CD4-positive, alpha-beta T cell treated with Interleukin-1 beta for 1 hour (primary cell): ENCODE data around the gene URAD.
A peak's percentile ranks its signal among the peaks of the same experiment; 100 is the strongest.
"Not testable (repeated sequence)": the region's sequence is repeated elsewhere in the genome, so short reads cannot be mapped to it uniquely, and the experiment has no call there.

Experiments used
- DNase-seq, 2 donors: peaks; one replicate each; pipeline ENCODE4 v3.0.0-alpha.2; 2020 to 2022

The URAD gene, protein sequence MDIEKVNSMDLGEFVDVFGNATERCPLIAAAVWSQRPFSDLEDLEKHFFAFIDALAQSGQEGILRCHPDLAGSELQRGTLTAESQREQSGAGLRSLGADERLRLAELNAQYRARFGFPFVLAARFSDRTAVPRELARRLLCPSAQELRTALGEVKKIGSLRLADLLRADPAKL

DNA sequence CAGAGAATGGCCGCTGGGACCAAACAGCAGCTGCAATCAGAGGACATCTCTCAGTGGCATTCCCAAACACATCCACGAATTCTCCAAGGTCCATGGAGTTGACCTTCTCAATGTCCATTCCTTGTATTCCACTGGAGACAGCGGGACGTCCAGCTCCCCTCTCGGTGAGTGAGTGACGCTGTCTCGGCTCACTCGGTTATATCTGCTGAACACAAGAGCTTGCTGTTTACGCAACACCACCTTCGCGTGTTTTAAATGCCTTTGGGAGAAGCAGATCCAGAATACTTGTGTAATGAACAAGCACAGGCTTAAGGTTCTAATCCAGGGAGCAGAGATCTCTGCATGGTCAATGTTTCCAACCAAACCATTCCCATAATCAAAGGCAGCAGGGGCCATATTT, at the start of gene URAD:
TSS of gene URAD (minus strand) at position 174 of the 400 bp plus-strand sequence. CDS start at position 118, 56 bp downstream.
- no peak for DNase-seq

- no peak for DNase-seq
Observed at GRCh38 chr13:28037399-28037798, 48.9 kb upstream of the URAD start.

DNA sequence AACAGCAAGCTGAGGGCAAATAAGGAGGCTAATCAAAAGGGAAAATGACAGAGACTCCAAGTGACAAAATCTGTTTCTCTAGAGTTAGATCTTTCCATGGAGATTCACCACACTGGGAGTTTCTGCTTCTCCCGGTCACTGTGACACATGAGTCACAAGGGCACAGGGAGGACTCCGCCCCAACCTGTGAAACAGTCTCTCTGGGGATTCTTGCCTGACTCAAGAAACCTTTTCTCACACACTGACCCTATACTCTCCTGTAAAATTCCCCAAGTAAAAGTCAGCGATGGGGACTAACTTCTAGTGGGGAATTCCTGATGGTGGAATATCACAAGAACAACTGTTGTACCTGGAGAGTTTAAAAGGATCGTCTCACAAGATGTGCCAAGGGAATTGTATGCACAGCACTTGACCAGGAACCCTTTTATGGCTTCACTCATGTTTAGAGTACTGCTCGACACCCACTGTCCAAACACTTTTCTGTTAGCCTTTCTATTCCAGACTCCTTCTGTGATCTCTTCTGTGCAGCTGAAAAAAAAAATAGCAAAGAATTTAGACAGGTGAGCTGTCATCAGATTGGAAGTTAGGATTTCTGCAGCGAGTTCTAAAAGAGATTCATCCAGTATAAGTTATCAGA, 46.8 kb upstream of the URAD start:
- peak in 1 of 2 donors; percentile 6 for DNase-seq

- no peak for DNase-seq
Observed at GRCh38 chr13:28033894-28034655, 45.6 kb upstream of the URAD start.

DNA sequence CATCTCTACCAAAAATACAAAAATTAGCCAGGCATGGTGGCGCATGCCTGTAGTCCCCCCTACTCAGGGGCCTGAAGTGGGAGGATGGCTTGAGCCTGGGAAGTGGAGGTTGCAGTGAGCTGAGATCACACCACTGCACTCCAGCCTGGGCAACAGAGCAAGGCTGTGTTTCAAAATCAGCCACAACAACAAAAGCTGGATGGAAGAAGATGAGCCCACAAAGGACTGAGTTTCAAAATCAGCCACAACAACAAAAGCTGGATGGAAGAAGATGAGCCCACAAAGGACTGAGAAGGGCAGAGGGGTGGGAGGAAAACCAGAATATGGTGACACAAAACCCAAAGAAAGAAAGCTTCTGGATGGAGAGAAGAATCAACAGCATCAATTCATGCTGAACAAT, 43.9 kb upstream of the URAD start:
- not testable (repeated sequence) for DNase-seq

DNA sequence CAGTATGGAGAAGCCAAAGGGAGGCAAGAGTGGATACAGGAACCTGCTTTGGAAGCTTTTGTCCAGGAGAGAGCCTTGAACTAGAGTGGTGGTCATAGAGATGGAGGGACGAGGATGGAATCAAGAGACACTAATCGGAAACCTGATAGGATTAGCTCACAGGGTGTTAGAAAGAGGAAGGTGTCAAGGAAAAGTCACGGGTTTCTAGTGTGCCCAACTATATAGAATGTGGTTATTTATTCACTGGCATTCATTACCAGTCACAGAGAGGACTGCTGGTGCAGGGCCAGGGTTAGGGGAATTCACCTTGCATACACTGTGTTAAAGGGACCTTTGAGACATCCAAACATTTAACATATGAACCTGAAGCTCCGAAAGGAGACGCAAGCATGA, 43.4 kb upstream of the URAD start:
- DNase-seq: no peak

DNA sequence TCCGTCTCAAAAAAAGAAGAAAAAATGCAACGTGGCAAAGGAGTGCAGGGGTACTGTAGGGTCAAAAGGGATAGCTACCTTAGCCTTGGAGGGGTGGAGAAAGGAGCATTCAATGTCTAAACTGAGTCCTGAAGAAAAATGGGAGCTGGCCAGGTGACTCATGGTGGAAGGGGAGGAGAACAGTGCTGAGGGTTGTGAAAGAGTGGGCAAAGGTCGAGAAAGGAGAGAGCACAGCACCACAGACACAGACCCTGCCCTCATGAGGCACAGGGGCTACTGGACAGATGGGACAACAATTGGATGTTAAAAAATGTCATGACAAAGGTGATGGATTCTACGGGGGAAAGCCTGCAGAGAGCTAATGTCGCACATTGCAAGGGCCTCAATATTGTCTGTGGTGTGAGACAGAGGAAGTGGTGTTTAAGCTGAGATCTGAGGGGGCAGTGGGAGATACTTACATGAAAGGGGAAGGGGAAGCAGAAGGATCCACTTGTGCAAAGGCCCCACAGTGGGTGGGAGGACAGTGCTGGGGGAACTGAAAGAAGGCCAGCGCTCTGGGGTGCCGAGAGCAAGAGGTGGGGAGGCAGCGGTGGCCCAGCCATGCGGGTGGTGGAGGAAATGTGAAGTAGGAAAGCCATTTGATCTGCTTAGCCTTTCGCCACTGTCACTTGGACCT, 42.9 kb upstream of the URAD start:
- DNase-seq: peak; percentile 13 to 42

DNA sequence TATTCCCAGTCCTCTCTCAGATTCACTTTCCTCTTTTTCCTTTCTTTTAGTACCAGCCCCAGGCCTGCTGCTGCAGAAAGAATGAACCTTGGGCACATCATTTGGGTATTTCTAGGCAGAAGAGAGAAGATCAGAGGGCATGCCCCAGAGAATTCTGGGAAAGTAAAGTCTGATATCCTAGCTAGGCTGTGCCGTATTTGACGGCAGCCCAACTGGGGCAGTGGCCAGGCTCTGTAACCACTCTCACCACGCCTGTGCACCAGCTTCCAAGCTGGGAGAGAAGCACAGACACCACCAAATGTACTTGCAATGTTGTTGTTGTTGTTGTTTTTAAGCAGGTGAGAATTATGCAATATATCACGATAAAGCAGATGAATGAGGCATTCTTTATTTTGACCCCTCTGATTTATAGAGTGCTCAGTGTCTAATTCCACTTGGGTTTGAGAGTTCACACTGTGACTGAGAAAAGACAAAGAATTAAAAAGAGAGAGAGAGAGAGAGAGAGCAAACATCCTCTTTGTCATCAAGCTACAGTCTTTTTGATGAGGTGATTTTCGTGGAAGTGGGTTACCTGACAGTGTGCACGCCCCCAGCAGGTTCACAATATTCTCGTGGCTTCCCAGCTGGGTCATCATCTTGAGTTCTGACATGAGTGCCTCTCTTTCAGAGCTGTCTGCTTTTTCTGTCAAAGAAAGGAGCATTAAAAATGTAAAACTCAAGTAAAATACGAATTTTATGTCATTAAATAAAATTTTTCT, 39.3 kb upstream of the URAD start:
- no peak for DNase-seq

- no peak for DNase-seq
Observed at GRCh38 chr13:28027071-28027470, 38.6 kb upstream of the URAD start.

- no peak for DNase-seq
Observed at GRCh38 chr13:28026508-28026907, 38.0 kb upstream of the URAD start.

- DNase-seq: no peak
Observed at GRCh38 chr13:28022848-28023518, 34.5 kb upstream of the URAD start.

DNA sequence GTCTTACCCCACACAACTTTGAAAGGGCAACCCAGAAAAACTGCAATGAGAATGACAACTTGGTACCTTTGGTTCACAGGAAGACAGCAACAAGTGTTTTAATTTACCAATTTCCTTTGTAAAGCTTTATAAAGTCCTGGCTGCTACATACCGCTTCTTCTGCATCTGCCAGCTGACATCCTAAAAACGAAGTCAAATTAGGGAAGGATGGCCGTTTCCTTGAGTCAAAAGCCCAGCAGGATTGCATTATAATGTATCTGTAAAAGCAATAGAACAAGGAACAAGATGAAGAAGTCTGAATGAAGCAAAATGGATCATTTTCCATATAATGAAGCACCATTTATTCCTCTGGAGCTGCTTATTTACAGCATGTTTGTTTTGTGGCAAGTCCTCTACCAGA, 25.8 kb upstream of the URAD start:
- no peak for DNase-seq

DNA sequence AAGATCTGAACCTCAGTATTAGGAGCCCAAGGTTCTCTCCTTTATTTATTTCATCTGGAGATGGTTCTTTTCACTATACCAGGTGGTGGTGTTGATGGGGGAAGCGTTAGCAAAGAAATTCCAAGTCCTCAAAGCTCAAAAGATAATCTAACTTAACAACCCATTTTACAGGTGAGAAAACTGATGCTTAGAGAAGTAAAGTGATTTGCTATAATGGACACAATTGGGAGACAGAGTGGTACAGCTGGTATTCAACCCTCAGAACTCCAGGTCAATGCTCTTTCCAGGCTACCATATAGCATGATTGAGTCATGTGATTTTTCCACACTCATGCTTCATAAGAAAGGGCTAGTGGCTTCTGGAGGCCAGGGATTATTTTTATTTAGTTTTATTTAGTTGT, 25.0 kb upstream of the URAD start:
- no peak for DNase-seq

DNA sequence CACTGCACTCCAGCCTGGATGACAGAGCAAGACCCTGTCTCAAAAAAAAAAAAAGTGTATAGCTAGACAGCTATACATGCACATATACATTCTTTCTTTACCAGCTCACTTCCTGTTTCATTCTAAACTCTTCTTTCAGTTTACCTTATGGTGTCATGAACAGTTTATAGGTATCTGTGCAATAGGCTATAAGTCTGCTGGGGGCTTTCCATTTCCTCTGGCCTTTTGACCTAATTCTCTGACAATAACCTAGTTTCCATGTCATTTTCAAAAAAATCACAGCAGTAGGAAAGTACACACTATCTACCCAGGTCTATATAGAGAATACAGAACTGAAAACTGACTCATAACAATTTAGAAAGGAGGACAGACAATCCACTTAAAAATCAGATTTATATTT, 24.4 kb upstream of the URAD start:
- no peak for DNase-seq

DNA sequence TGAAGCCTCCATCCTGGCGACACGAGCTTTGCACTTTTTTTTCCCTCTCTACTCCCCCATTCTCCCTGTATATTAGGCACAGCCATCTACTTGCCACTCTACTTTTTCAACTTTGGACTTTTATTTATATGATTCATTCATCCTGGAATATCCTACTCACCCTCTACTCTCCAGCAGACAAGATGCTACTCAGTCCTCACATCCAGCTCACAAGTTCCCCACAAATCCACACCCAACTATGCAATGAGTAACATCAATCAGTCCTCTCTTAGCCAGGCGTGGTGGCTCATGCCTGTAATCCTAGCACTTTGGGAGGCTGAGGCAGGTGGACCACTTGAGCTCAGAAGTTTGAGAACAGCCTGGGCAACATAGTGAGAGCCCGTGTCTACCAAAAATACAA, 23.9 kb upstream of the URAD start:
- no peak for DNase-seq

DNA sequence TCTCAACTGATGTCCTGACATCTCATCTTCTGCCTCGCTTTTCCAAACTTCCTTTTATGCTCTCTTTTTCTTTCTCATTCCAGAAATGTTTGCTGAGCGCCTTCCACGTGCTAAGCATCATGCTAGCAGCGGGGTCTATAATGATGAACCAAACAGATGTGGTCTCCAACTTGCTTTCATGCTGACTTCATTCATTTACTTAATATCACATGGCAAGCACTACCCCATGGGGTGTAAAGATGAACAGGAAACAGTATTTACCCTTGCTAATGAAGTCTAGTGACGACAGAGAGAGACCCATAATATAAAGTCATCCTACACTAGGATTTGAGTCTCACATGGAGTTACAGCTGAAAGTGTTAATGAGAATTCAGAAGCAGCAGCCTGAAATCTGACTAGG, 21.6 kb upstream of the URAD start:
- DNase-seq: no peak

DNA sequence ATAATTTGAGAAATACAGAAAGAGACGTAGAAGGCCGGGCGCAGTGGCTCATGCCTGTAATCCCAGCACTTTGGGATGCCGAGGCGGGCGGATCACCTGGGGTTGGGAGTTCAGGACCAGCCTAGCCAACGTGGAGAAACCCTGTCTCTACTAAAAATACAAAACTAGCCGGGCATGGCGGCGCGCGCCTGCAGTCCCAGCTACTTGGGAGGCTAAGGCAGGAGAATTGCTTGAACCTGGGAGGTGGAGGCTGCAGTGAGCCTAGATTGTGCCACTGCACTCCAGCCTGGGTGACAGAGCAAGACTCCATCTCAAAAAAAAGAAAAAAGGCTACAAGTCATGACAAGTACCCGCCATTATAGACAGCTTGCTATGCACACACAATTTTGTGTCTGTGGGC, 16.5 kb upstream of the URAD start:
- not testable (repeated sequence) for DNase-seq

DNA sequence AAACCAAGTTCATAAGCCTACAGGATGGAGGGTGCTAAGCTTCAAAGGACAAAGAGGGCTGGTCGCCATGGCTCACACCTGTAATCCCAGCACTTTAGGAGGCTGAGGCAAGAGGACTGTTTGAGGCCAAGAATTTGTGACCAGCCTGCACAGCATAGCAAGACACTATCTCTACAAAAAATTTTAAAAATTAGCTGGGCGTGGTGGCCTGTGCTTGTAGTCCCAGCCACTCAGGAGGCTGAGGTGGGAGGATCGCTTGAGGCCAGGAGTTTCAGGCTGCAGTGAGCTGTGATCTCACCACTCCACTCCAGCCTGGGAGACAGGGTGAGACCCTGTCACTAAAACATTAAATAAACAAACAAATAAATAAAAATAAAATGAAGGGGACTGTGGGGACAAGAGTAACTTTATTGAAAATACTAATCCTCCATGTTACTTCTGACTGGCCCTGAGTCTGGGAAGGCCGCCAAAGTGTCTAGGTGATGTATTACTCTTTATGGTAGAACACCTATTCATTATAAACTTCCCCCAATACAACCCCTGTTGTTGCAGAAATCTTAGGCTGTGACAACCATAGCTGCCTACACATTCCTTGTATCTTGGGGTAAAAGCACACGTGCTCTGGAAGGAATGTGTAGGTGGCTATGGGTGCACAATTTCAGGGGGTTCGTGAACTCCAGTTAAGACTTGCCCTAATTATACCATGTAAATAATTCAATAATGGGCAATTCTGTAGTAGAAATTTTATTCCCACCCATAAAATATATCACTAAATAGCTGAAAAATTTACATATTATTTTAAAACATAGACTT, 14.6 kb upstream of the URAD start:
- DNase-seq: no peak

DNA sequence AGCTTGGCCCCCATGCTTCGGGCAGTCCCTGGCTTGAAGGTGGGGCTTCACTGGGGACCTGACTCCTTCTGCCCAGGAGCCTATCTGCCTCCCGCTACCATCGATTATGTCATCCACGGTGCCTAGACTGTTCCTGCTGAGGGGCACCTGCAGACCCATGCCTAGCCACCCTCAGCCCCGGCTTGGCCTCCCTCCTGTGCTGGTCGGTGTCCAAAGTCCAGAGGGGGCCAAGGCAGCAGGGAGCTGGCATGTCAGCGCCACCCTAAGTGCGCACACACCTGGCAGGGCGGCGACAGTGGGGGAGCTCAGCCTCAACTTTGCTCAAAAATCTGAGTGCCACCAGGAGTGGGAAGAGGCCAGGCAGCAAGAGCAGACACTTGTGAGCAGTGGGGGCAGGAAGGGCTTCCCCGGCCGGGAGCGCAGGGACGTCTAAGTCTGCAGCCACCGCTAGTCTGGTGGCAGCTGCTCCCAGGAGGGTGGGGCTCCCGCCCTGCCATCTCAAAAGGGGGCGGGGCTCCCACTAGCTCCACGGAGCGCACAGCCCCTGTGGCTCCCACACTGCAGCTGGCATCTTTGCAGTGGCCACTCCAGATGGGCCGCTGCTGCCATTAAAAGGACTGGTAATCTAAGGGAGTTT, 13.5 kb upstream of the URAD start:
- no peak for DNase-seq

DNA sequence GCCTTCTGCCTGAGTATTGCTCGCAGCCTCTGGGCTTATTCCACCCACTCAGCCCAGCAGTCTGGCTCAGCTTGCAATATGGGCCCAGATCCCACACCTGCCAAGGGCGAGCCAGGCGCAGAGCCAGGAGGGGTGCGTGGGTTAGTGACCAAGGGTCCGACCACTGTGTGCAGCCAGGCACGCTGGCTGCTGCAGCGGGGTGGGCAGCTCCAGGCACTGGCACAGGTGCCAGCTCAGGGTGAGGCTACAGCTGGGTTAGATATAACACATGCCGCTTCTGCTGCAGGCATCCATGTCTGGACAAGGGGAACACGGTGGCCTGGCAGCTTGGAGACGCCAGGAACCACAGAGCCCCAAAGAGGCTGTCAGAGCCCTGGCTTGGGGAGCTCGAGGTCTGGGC, 12.6 kb upstream of the URAD start:
- DNase-seq: no peak

DNA sequence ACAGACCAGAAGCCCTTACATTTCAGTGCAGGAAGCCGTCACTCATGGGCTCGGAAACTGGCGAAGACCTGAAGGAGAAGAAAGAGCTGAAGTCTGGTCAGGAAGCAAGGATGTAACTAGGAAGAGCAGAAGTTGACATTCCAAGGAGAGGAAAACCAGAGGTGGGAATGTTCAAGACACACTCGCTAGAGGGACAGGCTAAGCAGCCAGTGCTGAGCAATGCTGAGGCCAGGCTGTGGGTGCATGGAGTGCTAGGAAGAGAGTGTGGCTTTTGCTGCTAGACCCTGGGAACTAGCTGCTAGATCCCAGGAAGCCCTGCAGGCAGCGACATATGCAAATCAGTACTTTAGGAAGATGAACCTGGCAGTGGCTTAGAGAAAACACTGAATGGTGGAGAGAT, 12.1 kb upstream of the URAD start:
- no peak for DNase-seq
